ENCODE data around the gene SLC44A3. TPM values are rescaled to one million over a fixed set of nuclear protein-coding genes. Genes with fewer than 3 reads are reported as not detected.

SLC44A3 gene
- total RNA-seq, 1 donor from 2014 or later, result 1.7 TPM

DNA sequence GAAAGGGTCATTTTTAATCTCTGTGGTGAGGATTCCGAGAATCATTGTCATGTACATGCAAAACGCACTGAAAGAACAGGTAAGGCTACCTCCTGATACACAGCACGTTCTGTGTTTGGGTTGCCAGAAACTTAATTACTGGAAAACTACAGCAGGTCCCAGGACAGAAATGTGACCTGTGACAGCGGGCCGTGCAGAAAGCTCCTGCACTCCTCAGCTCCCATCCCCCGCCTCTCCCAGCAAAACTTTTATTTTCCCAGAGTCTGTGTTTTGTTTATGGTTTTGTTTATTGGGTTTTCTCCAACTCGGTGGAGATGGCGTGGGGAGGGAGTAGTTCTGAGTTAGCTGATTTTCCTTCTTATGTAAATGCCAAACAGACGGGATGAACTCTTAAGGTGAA is 44.7 kb downstream of the SLC44A3 start:
- H3K9me3 ChIP-seq (ENCODE audit: low read depth), result no peaks in the 10 kb centered on the region
- H3F3A ChIP-seq (ENCODE audit: low read depth), result peaks cover 12% of the 10 kb centered on the region
- peak; percentile 20 for DNase-seq (ENCODE audit: low spot score)
- H3K36me3 ChIP-seq, result no peaks in the 10 kb centered on the region
- Mint-ChIP-seq H3K9me3 (no peaks in the 10 kb centered on the region), H3K4me3 (peak overlapping the region; percentile 5), H3K36me3 (no peaks in the 10 kb centered on the region), H3K27me3 (ENCODE audit: insufficient read depth, low read depth) (no peaks in the 10 kb centered on the region), H3K27ac (peak overlapping the region; percentile 88), H3K4me1 (peaks cover 48% of the 10 kb centered on the region)
- TF ChIP-seq, protein P1, sequence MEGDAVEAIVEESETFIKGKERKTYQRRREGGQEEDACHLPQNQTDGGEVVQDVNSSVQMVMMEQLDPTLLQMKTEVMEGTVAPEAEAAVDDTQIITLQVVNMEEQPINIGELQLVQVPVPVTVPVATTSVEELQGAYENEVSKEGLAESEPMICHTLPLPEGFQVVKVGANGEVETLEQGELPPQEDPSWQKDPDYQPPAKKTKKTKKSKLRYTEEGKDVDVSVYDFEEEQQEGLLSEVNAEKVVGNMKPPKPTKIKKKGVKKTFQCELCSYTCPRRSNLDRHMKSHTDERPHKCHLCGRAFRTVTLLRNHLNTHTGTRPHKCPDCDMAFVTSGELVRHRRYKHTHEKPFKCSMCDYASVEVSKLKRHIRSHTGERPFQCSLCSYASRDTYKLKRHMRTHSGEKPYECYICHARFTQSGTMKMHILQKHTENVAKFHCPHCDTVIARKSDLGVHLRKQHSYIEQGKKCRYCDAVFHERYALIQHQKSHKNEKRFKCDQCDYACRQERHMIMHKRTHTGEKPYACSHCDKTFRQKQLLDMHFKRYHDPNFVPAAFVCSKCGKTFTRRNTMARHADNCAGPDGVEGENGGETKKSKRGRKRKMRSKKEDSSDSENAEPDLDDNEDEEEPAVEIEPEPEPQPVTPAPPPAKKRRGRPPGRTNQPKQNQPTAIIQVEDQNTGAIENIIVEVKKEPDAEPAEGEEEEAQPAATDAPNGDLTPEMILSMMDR (IDR thresholded peaks at IDR 0.05), result no peak
- TF ChIP-seq EZH2phosphoT487 (IDR thresholded peaks at IDR 0.05) (no peak), EZH2 (IDR thresholded peaks at IDR 0.05) (no peak)
- no peaks in the 10 kb centered on the region for H3K79me2 ChIP-seq (ENCODE audit: low read depth)
- no peak overlapping the region for H3K9ac ChIP-seq
- no peaks in the 10 kb centered on the region for H4K20me1 ChIP-seq (ENCODE audit: low read depth)
- no peaks in the 10 kb centered on the region for H3K27me3 ChIP-seq
- H3K4me3 ChIP-seq, result no peak overlapping the region
- H2AFZ ChIP-seq (replicated peaks), result no peak overlapping the region
- H3K4me1 ChIP-seq, result peaks cover 49% of the 10 kb centered on the region
- H3K27ac ChIP-seq, result no peak overlapping the region
- H3K4me2 ChIP-seq, result peak overlapping the region; percentile 6

DNA sequence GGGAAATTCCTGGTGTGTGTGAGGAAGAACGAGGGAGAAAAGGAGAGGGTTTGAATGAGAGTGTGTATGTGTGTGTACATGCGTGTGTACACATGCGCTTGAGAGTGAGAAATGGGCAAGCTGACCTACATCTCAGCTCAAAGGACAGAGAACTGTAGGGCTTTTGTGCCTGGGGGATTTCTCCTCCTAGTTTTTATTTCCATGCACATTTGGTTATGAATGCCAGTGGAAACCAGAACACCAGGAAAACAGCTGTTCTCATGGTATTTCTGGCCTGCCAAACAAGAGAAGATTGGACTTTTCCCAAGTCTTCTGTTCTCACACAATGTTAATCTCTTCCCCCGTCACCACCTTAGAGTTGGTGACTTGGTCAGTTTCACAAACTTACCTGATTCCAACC is 45.2 kb downstream of the SLC44A3 start:
- no peak overlapping the region for H3K9ac ChIP-seq
- no peaks in the 10 kb centered on the region for H3K9me3 Mint-ChIP-seq
- no peak overlapping the region for H3K27ac ChIP-seq
- H3K79me2 ChIP-seq (ENCODE audit: low read depth), result no peaks in the 10 kb centered on the region
- H2AFZ ChIP-seq (replicated peaks), result no peak overlapping the region
- peak overlapping the region; percentile 88 for H3K27ac Mint-ChIP-seq
- H3K27me3 ChIP-seq, result no peaks in the 10 kb centered on the region
- H3K4me1 ChIP-seq, result peaks cover 49% of the 10 kb centered on the region
- H3K27me3 Mint-ChIP-seq (ENCODE audit: insufficient read depth, low read depth), result no peaks in the 10 kb centered on the region
- no peaks in the 10 kb centered on the region for H3K36me3 ChIP-seq
- H4K20me1 ChIP-seq (ENCODE audit: low read depth), result no peaks in the 10 kb centered on the region
- peaks cover 12% of the 10 kb centered on the region for H3F3A ChIP-seq (ENCODE audit: low read depth)
- peak overlapping the region; percentile 6 for H3K4me2 ChIP-seq
- no peak for TF ChIP-seq EZH2phosphoT487 (IDR thresholded peaks at IDR 0.05)
- no peak for TF ChIP-seq EZH2 (IDR thresholded peaks at IDR 0.05)
- TF ChIP-seq, protein P1 (IDR thresholded peaks at IDR 0.05), result no peak
- DNase-seq (ENCODE audit: low spot score), result no peak
- no peak overlapping the region for H3K4me3 ChIP-seq
- H3K9me3 ChIP-seq (ENCODE audit: low read depth), result no peaks in the 10 kb centered on the region
- H3K36me3 Mint-ChIP-seq, result no peaks in the 10 kb centered on the region
- no peak overlapping the region for H3K4me3 Mint-ChIP-seq
- peaks cover 48% of the 10 kb centered on the region for H3K4me1 Mint-ChIP-seq

DNA sequence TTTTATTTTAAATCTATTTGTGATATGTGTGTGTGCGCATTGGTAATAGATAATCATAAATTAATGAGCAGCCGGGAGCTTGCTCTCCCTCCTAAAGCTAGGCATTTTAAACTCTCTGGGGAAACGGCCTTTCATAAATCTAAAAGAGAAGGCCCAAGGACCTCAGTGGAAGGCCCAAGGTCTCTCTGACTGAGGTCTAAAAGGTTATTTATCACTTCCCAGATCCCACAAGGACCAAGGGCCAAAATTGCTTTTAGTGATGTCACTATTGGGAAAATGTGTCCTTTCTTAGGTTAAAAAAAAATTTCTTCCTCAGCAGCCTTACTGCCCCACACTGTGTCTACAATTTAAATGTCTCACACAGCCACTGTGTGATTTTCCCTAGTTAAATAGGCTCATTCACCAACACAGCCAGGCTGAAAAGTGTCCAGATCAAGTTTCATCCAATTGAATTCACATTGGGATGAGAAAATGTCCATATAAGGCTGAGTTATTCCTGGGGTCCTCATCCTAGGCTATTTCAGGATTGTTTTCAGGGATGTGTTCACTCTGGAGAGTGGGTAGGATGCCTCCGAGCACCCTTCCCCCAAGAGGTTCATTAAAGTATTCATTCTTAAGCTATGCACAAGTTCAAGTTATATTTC is 46.1 kb downstream of the SLC44A3 start:
- Histone ChIP-seq H3K9me3 (ENCODE audit: low read depth) (no peaks in the 10 kb centered on the region), H3K4me2 (peak overlapping the region; percentile 1), H4K20me1 (ENCODE audit: low read depth) (no peaks in the 10 kb centered on the region), H3K79me2 (ENCODE audit: low read depth) (no peaks in the 10 kb centered on the region), H3K9ac (no peak overlapping the region), H3F3A (ENCODE audit: low read depth) (peaks cover 12% of the 10 kb centered on the region), H3K36me3 (no peaks in the 10 kb centered on the region), H3K27ac (peak overlapping the region; percentile 8), H3K27me3 (no peaks in the 10 kb centered on the region), H3K4me3 (no peak overlapping the region), H3K4me1 (peaks cover 49% of the 10 kb centered on the region), H2AFZ (replicated peaks) (no peak overlapping the region)
- Mint-ChIP-seq H3K4me3 (no peak overlapping the region), H3K27me3 (ENCODE audit: insufficient read depth, low read depth) (no peaks in the 10 kb centered on the region), H3K9me3 (no peaks in the 10 kb centered on the region), H3K36me3 (no peaks in the 10 kb centered on the region), H3K27ac (peak overlapping the region; percentile 99), H3K4me1 (peaks cover 48% of the 10 kb centered on the region)
- TF ChIP-seq, protein P1 (IDR thresholded peaks at IDR 0.05), result no peak
- no peak for TF ChIP-seq EZH2 (IDR thresholded peaks at IDR 0.05)
- TF ChIP-seq EZH2phosphoT487 (IDR thresholded peaks at IDR 0.05), result no peak
- DNase-seq (ENCODE audit: low spot score), result no peak

Data from neural progenitor cell (in vitro differentiated cells).